ENCODE measurements around the gene GAS6.

The GAS6 gene

GRCh38 chr13:113905018-113905417 is 41.1 kb upstream of the GAS6 start:
- in situ Hi-C loops (cut with HindIII; ENCODE audit: low pct_ligation_motif_present, low sequenced_read_pairs) = no loop called here
- no peaks in the 10 kb centered on the region for H3K27me3 ChIP-seq (replicated peaks)
- H3K4me3 ChIP-seq (ENCODE audit: low read depth, low read length) = no peak overlapping the region
- no peak overlapping the region for H3K27ac ChIP-seq
- TF ChIP-seq CTCF (IDR thresholded peaks at IDR 0.05; ENCODE audit: low read depth, low read length, missing control alignments) = no peak
- no peaks in the 10 kb centered on the region for H3K36me3 ChIP-seq (replicated peaks)
- DNase-seq = no peak

- DNase-seq = no peak
- Histone ChIP-seq H3K27ac (no peak overlapping the region), H3K27me3 (replicated peaks) (no peaks in the 10 kb centered on the region), H3K4me3 (ENCODE audit: low read depth, low read length) (no peak overlapping the region), H3K36me3 (replicated peaks) (no peaks in the 10 kb centered on the region)
- TF ChIP-seq CTCF (IDR thresholded peaks at IDR 0.05; ENCODE audit: low read depth, low read length, missing control alignments) = peak; percentile 76
- in situ Hi-C loops (cut with HindIII; ENCODE audit: low pct_ligation_motif_present, low sequenced_read_pairs) = no loop called here
Measured at GRCh38 chr13:113904411-113904810, 40.5 kb upstream of the GAS6 start.

- Histone ChIP-seq H3K4me3 (ENCODE audit: low read depth, low read length) (no peak overlapping the region), H3K27ac (no peak overlapping the region), H3K27me3 (replicated peaks) (no peaks in the 10 kb centered on the region), H3K36me3 (replicated peaks) (no peaks in the 10 kb centered on the region)
- no peak for DNase-seq
- no peak for TF ChIP-seq CTCF (IDR thresholded peaks at IDR 0.05; ENCODE audit: low read depth, low read length, missing control alignments)
- in situ Hi-C loops (cut with HindIII; ENCODE audit: low pct_ligation_motif_present, low sequenced_read_pairs) = no loop called here
Measured at GRCh38 chr13:113903912-113904311, 40.0 kb upstream of the GAS6 start.

GRCh38 chr13:113902986-113903775 is 39.3 kb upstream of the GAS6 start:
- H3K36me3 ChIP-seq (replicated peaks) = no peaks in the 10 kb centered on the region
- DNase-seq = peak; percentile 24
- in situ Hi-C loops (cut with HindIII; ENCODE audit: low pct_ligation_motif_present, low sequenced_read_pairs) = no loop called here
- H3K27me3 ChIP-seq (replicated peaks) = no peaks in the 10 kb centered on the region
- no peak for TF ChIP-seq CTCF (IDR thresholded peaks at IDR 0.05; ENCODE audit: low read depth, low read length, missing control alignments)
- no peak overlapping the region for H3K27ac ChIP-seq
- H3K4me3 ChIP-seq (ENCODE audit: low read depth, low read length) = no peak overlapping the region

- in situ Hi-C loops (cut with HindIII; ENCODE audit: low pct_ligation_motif_present, low sequenced_read_pairs) = no loop called here
- H3K4me3 ChIP-seq (ENCODE audit: low read depth, low read length) = no peak overlapping the region
- H3K27ac ChIP-seq = no peak overlapping the region
- no peaks in the 10 kb centered on the region for H3K36me3 ChIP-seq (replicated peaks)
- no peak for TF ChIP-seq CTCF (IDR thresholded peaks at IDR 0.05; ENCODE audit: low read depth, low read length, missing control alignments)
- no peak for DNase-seq
- no peaks in the 10 kb centered on the region for H3K27me3 ChIP-seq (replicated peaks)
Measured at GRCh38 chr13:113902481-113902880, 38.6 kb upstream of the GAS6 start.

- no peak overlapping the region for H3K27ac ChIP-seq
- TF ChIP-seq CTCF (IDR thresholded peaks at IDR 0.05; ENCODE audit: low read depth, low read length, missing control alignments) = no peak
- no peaks in the 10 kb centered on the region for H3K36me3 ChIP-seq (replicated peaks)
- H3K27me3 ChIP-seq (replicated peaks) = no peaks in the 10 kb centered on the region
- in situ Hi-C loops (cut with HindIII; ENCODE audit: low pct_ligation_motif_present, low sequenced_read_pairs) = no loop called here
- no peak for DNase-seq
- no peak overlapping the region for H3K4me3 ChIP-seq (ENCODE audit: low read depth, low read length)
Measured at GRCh38 chr13:113901642-113902041, 37.8 kb upstream of the GAS6 start.

Measured in brain microvascular endothelial cell (primary cell).